B cell (primary cell): ENCODE results near the gene FRMD4A. TPM values are rescaled to one million over a fixed set of nuclear protein-coding genes. Genes with fewer than 3 reads are reported as not detected.

Experiments used
- ATAC-seq: fragments of 200-7000 bp; cut with Tn5 transposase; one replicate; pipeline ENCODE4 v1.10.0; 2021; ENCODE audit warnings: low read depth, mild to moderate bottlenecking, moderate number of reproducible peaks, moderate library complexity
- CTCF ChIA-PET: fragments of 350-600 bp; sonication (Branson Sonifier 250); formaldehyde crosslinking; loops from one replicate; lab custom pipeline; 2021; ENCODE audit warnings: antibody characterized with exemption, inconsistent platforms; lab: Charles Lee
- POLR2A ChIA-PET: fragments of 350-600 bp; sonication (Branson Sonifier 250); formaldehyde crosslinking; loops from one replicate; lab custom pipeline; 2021; ENCODE audit warnings: antibody characterized with exemption; lab: Charles Lee
- DNase-seq: peaks from one replicate; pipeline ENCODE4 v3.0.0; 2013
- H2AFZ ChIP-seq: 2 replicates; pipeline ENCODE4 v1.6.1; 2012; ENCODE audit warnings: mild to moderate bottlenecking, low read depth, low read length; ENCODE audit not compliant: insufficient read depth, poor library complexity, severe bottlenecking
- H3K27ac ChIP-seq, 2 donors: 1 replicate in 1 of 2; 2 replicates in 1 of 2; pipeline ENCODE4 v1.5.1; 2012 to 2013; ENCODE audit warnings: low read length in 2 of 2, mild to moderate bottlenecking in 2 of 2, moderate library complexity in 1 of 2
- H3K27me3 ChIP-seq, 4 experiments: fragments of 200-600 bp in 1 of 4; sonication (generic) in 1 of 4; replicated peaks in 1 of 4; 1 replicate in 2 of 4; 2 replicates in 2 of 4; pipeline versions ENCODE4 v1.6.1 to v1.7.0; 2013 to 2016; ENCODE audit warnings: low read length in 3 of 4, mild to moderate bottlenecking in 2 of 4, mixed read lengths in 1 of 4, moderate library complexity in 1 of 4; ENCODE audit not compliant: insufficient read depth in 4 of 4, control insufficient read depth in 3 of 4; ENCODE audit errors: control extremely low read depth in 1 of 4
- H3K36me3 ChIP-seq, 2 experiments: replicated peaks in 1 of 2; 1 replicate in 1 of 2; 2 replicates in 1 of 2; pipeline versions ENCODE4 v1.6.1 to v1.7.1; 2013; ENCODE audit warnings: low read length in 1 of 2; ENCODE audit not compliant: insufficient read depth in 2 of 2, control insufficient read depth in 1 of 2; ENCODE audit errors: control extremely low read depth in 1 of 2, extremely low read depth in 1 of 2
- H3K4me1 ChIP-seq, 2 donors: fragments of 200-600 bp in 1 of 2; sonication (generic) in 1 of 2; 1 replicate in 1 of 2; 2 replicates in 1 of 2; pipeline versions ENCODE4 v1.5.1 to v1.6.1; 2013 to 2017; ENCODE audit warnings: low read length in 2 of 2; ENCODE audit not compliant: control insufficient read depth in 2 of 2, insufficient read depth in 2 of 2
- H3K4me2 ChIP-seq: replicated peaks from 2 replicates; pipeline ENCODE3; 2012; ENCODE audit warnings: mild to moderate bottlenecking, low read depth, low read length; ENCODE audit not compliant: poor library complexity, severe bottlenecking
- H3K4me3 ChIP-seq, 5 experiments: fragments of 200-600 bp in 1 of 5; sonication (generic) in 1 of 5; 1 replicate in 3 of 5; 2 replicates in 2 of 5; pipeline versions ENCODE4 v1.5.1 to v1.7.0; 2011 to 2016; ENCODE audit warnings: low read length in 4 of 5, mild to moderate bottlenecking in 4 of 5, low read depth in 2 of 5, control low read depth in 1 of 5, moderate library complexity in 1 of 5; ENCODE audit not compliant: insufficient read depth in 1 of 5; ENCODE audit errors: control extremely low read depth in 1 of 5, extremely low read depth in 1 of 5
- H3K79me2 ChIP-seq: fragments of 200-600 bp; sonication (generic); one replicate; pipeline ENCODE4 v1.6.0; 2016; ENCODE audit warnings: low read length; ENCODE audit not compliant: control insufficient read depth, insufficient read depth
- H3K9ac ChIP-seq: fragments of 200-600 bp; sonication (generic); 2 replicates; pipeline ENCODE4 v1.6.1; 2017; ENCODE audit warnings: mild to moderate bottlenecking, low read length, moderate library complexity
- H3K9me3 ChIP-seq, 3 donors: one replicate each; pipeline versions ENCODE4 v1.6.1 to v1.7.1; 2013; ENCODE audit warnings: low read length in 2 of 3; ENCODE audit not compliant: control insufficient read depth in 2 of 3, insufficient read depth in 1 of 3; ENCODE audit errors: control extremely low read depth in 1 of 3
- H4K20me1 ChIP-seq: 2 replicates; pipeline ENCODE4 v1.6.0; 2012; ENCODE audit warnings: mild to moderate bottlenecking, low read length; ENCODE audit not compliant: insufficient read depth, control insufficient read depth, poor library complexity, severe bottlenecking
- H3K27ac Mint-ChIP-seq: one replicate; pipeline ENCODE4 v1.8.0; 2021; ENCODE audit warnings: mixed read lengths
- H3K27me3 Mint-ChIP-seq: one replicate; pipeline ENCODE4 v1.8.0; 2021; ENCODE audit warnings: mixed read lengths
- H3K4me1 Mint-ChIP-seq: one replicate; pipeline ENCODE4 v1.8.0; 2021; ENCODE audit warnings: mixed read lengths
- H3K4me3 Mint-ChIP-seq: one replicate; pipeline ENCODE4 v1.8.0; 2021; ENCODE audit warnings: mixed read lengths
- H3K9me3 Mint-ChIP-seq: one replicate; pipeline ENCODE4 v1.8.0; 2022; ENCODE audit warnings: mixed read lengths; ENCODE audit not compliant: insufficient read depth
- CTCF ChIP-seq: fragments of 200-600 bp; IDR thresholded peaks from one replicate; pipeline ENCODE4 v1.8.0; 2022; ENCODE audit warnings: antibody characterized with exemption, mild to moderate bottlenecking
- EZH2 ChIP-seq: IDR thresholded peaks from 2 replicates; pipeline ENCODE4 v1.6.1; 2012; ENCODE audit warnings: borderline replicate concordance, low read depth, mild to moderate bottlenecking, moderate library complexity, low read length; ENCODE audit not compliant: insufficient read depth, poor library complexity, severe bottlenecking
- WGBS: methylation state at CpG from one replicate; pipeline ENCODE4 v1.1.5; 2013; ENCODE audit warnings: missing lambda C conversion rate; ENCODE audit not compliant: insufficient coverage; 5-methylcytosine and 5-hydroxymethylcytosine counted together
- intact Hi-C: fragments of 100-400 bp; cut with micrococcal nuclease; formaldehyde crosslinking; loops from one replicate; pipeline ENCODE4 v1.10.0; 2022
- polyA plus RNA-seq: library from polyadenylated mRNA; depleted of rRNA; stranded (reverse); fragments of >200 nt; gene quantifications from 2 replicates; pipeline ENCODE4 v1.2.3, GENCODE V29; 2012
- total RNA-seq, 2 donors: library from RNA; stranded (reverse); fragments of 120-200 nt in 1 of 2; gene quantifications; 1 replicate in 1 of 2; 2 replicates in 1 of 2; pipeline versions ENCODE4 v1.2.3 to v1.2.4, GENCODE V29; 2013 to 2022

The FRMD4A gene
- total and polyA plus RNA-seq, 2 donors (not counting 1 experiment from before 2014, with no cell fraction given) = 0.76 to 3.4 TPM

GRCh38 chr10:13791483-13791882 is 539.2 kb downstream of the FRMD4A start:
- no peaks in the 10 kb centered on the region for H3K9me3 Mint-ChIP-seq
- Histone ChIP-seq H3K4me3 (no peak overlapping the region), H4K20me1 (no peaks in the 10 kb centered on the region), H2AFZ (no peak overlapping the region), H3K79me2 (no peaks in the 10 kb centered on the region), H3K4me1 (peaks cover 32 to 40% of the 10 kb centered on the region in 2 donors), H3K9ac (no peak overlapping the region), H3K27me3 (no peaks in the 10 kb centered on the region), H3K27ac (no peak overlapping the region), H3K9me3 (no peaks in the 10 kb centered on the region), H3K4me2 (no peak overlapping the region), H3K36me3 (no peaks in the 10 kb centered on the region)
- no peak overlapping the region for H3K27ac Mint-ChIP-seq
- ATAC-seq (no peak), DNase-seq (no peak)
- no peak overlapping the region for H3K4me3 Mint-ChIP-seq
- POLR2A ChIA-PET = no interaction called here
- peaks cover 38% of the 10 kb centered on the region for H3K4me1 Mint-ChIP-seq
- no peaks in the 10 kb centered on the region for H3K27me3 Mint-ChIP-seq
- CTCF ChIA-PET = no interaction called here
- 71% methylated on average over 4 of the region's 4 CpGs for WGBS
- intact Hi-C loops = no loop called here
- TF ChIP-seq CTCF = no peak
- no peak for TF ChIP-seq EZH2

DNA sequence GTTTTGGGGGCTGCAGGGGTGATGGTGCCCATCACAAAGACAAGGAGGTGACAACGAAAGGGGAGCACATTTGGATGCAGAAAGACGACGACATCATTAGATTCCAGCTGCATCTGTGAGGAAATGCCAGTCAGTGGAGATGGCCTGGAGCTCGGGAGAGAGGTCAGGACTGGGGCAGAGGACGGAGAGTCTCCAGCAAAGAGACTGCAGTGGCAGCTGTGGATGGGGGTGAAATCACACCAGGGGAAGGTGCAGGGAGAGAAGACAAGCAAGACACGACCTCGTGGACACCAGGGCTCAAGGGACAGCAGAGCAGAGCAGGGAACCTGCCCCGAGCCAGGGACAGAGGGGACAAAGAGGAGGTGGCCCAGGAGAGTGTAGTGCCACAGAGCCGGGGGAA is 540.5 kb downstream of the FRMD4A start:
- Histone ChIP-seq H2AFZ (no peak overlapping the region), H3K9ac (no peak overlapping the region), H3K9me3 (no peaks in the 10 kb centered on the region), H3K4me3 (no peak overlapping the region), H3K27ac (no peak overlapping the region), H3K4me2 (no peak overlapping the region), H3K79me2 (no peaks in the 10 kb centered on the region), H4K20me1 (no peaks in the 10 kb centered on the region), H3K27me3 (no peaks in the 10 kb centered on the region), H3K36me3 (no peaks in the 10 kb centered on the region), H3K4me1 (peaks cover 23 to 30% of the 10 kb centered on the region in 2 donors)
- peaks cover 31% of the 10 kb centered on the region for H3K4me1 Mint-ChIP-seq
- TF ChIP-seq CTCF (no peak), EZH2 (no peak)
- intact Hi-C loops = no loop called here
- DNase-seq (no peak), ATAC-seq (no peak)
- no peak overlapping the region for H3K27ac Mint-ChIP-seq
- no peaks in the 10 kb centered on the region for H3K9me3 Mint-ChIP-seq
- H3K27me3 Mint-ChIP-seq = no peaks in the 10 kb centered on the region
- POLR2A ChIA-PET = interaction anchor here (0.6 kb wide), 1 partner anchor 1048 kb away, joined by 3 read pairs; the partner anchor contains the start of genes CDNF, HSPA14 and MSANTD7
- 91% methylated on average over 9 of the region's 9 CpGs for WGBS
- no peak overlapping the region for H3K4me3 Mint-ChIP-seq
- CTCF ChIA-PET = no interaction called here
